OCI-LY3 (cell line): ENCODE results near the gene ABI2.
"Not testable (repeated sequence)": the region's sequence is repeated elsewhere in the genome, so short reads cannot be mapped to it uniquely, and the experiment has no call there.

Experiments
- H2AFZ ChIP-seq: fragments of 200-600, 300-600 bp; shearing (Covaris generic); 2 replicates; pipeline ENCODE4 v1.6.0; 2014; ENCODE audit warnings: antibody characterized with exemption, low read depth, low read length
- H3K27ac ChIP-seq: fragments of 200-600, 300-600 bp; sonication (generic); 2 replicates; pipeline ENCODE4 v1.5.1; 2014; ENCODE audit warnings: mild to moderate bottlenecking, low read length, moderate library complexity, mixed read lengths
- H3K27me3 ChIP-seq: fragments of 200-600, 300-600 bp; sonication (generic); 2 replicates; pipeline ENCODE4 v1.6.1; 2014; ENCODE audit warnings: low read depth, low read length, mixed read lengths
- H3K36me3 ChIP-seq: fragments of 200-600, 300-600 bp; sonication (generic); replicated peaks from 2 replicates; pipeline ENCODE3; 2014; ENCODE audit warnings: low read depth, low read length, mixed read lengths
- H3K4me1 ChIP-seq: fragments of 300-600, 200-600 bp; sonication (generic); 2 replicates; pipeline ENCODE4 v1.6.1; 2014; ENCODE audit warnings: low read length, mixed read lengths
- H3K4me2 ChIP-seq: fragments of 200-600, 300-600 bp; sonication (generic); 2 replicates; pipeline ENCODE4 v1.6.1; 2014; ENCODE audit warnings: low read length, mixed read lengths
- H3K4me3 ChIP-seq: fragments of 300-600, 200-600 bp; sonication (generic); 2 replicates; pipeline ENCODE4 v1.5.1; 2014; ENCODE audit warnings: antibody characterized with exemption, mild to moderate bottlenecking, low read length, moderate library complexity
- H3K79me2 ChIP-seq: fragments of 300-600, 200-600 bp; shearing (Covaris generic); 2 replicates; pipeline ENCODE4 v1.6.1; 2014; ENCODE audit warnings: mild to moderate bottlenecking, low read length, mixed read lengths
- H3K9ac ChIP-seq: fragments of 300-600, 200-600 bp; shearing (Covaris generic); 2 replicates; pipeline ENCODE4 v1.6.0; 2014; ENCODE audit warnings: mild to moderate bottlenecking, low read length, moderate library complexity
- H3K9me3 ChIP-seq: fragments of 200-600, 300-600 bp; shearing (Covaris generic); 2 replicates; pipeline ENCODE4 v1.6.1; 2014; ENCODE audit warnings: low read length, mixed read lengths; ENCODE audit not compliant: insufficient read depth
- H4K20me1 ChIP-seq: fragments of 200-600, 300-600 bp; sonication (generic); 2 replicates; pipeline ENCODE4 v1.6.1; 2016; ENCODE audit warnings: low read length, mixed read lengths; ENCODE audit not compliant: insufficient read depth
- EZH2phosphoT487 ChIP-seq: fragments of 200-600 bp; shearing (Covaris generic); IDR thresholded peaks from 2 replicates; pipeline ENCODE4 v1.6.1; 2018; ENCODE audit warnings: antibody characterized with exemption, mixed run types, low read depth
- TF ChIP-seq, protein P1 (sequence below): fragments of 200-600, 300-600 bp; sonication (generic); IDR thresholded peaks from 2 replicates; pipeline ENCODE4 v1.5.1; 2014; ENCODE audit warnings: antibody characterized with exemption, low read length, low read depth

ABI2 gene

DNA sequence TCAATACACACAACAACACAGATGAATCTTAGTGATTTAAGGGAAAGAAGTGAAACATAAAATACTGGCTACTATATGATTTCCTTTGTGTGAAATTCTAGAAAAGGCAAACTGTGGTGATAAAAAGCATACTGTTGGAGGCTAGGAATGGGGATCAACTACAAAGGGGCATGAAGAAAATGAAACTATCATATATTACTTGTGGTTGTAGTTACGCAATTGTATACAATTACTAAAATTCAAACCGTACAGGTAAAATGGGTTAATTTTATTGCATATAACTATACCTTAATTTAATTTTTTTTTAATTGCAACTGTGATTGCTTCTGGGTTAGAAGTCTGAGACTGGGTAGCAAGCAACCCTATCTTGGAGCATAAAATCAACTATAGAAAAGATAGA lies 41.7 kb upstream of the ABI2 start:
- Histone ChIP-seq H3K4me1 (no peaks in the 10 kb centered on the region), H3K36me3 (peaks cover 7% of the 10 kb centered on the region), H4K20me1 (no peaks in the 10 kb centered on the region), H3K9ac (no peak overlapping the region), H2AFZ (no peak overlapping the region), H3K4me2 (no peak overlapping the region), H3K4me3 (no peak overlapping the region), H3K79me2 (no peaks in the 10 kb centered on the region), H3K27me3 (no peaks in the 10 kb centered on the region), H3K27ac (no peak overlapping the region), H3K9me3 (no peaks in the 10 kb centered on the region)
- TF ChIP-seq, protein P1, sequence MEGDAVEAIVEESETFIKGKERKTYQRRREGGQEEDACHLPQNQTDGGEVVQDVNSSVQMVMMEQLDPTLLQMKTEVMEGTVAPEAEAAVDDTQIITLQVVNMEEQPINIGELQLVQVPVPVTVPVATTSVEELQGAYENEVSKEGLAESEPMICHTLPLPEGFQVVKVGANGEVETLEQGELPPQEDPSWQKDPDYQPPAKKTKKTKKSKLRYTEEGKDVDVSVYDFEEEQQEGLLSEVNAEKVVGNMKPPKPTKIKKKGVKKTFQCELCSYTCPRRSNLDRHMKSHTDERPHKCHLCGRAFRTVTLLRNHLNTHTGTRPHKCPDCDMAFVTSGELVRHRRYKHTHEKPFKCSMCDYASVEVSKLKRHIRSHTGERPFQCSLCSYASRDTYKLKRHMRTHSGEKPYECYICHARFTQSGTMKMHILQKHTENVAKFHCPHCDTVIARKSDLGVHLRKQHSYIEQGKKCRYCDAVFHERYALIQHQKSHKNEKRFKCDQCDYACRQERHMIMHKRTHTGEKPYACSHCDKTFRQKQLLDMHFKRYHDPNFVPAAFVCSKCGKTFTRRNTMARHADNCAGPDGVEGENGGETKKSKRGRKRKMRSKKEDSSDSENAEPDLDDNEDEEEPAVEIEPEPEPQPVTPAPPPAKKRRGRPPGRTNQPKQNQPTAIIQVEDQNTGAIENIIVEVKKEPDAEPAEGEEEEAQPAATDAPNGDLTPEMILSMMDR, result no peak
- no peak for TF ChIP-seq EZH2phosphoT487

DNA sequence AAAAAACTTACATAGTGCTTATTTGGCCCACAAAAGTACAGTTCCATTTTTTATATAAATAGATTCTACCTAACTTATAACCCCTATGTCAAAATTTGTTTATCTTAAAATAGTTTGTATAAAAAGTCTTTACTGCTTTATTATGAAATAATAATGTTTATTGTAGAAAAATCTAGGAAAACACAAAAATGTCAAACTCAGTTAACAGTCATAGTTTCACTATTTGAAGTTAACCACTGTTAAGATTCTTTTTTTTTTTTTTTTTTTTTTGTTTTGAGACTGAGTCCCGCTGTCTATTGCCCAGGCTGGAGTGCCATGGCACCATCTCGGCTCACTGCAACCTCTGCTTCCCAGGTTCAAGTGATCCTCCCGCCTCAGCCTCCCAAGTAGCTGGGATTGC lies 26.5 kb upstream of the ABI2 start:
- Histone ChIP-seq H3K27ac (no peak overlapping the region), H2AFZ (no peak overlapping the region), H3K4me2 (no peak overlapping the region), H3K79me2 (no peaks in the 10 kb centered on the region), H3K9me3 (no peaks in the 10 kb centered on the region), H3K4me1 (no peaks in the 10 kb centered on the region), H3K9ac (no peak overlapping the region), H3K36me3 (no peaks in the 10 kb centered on the region), H3K27me3 (no peaks in the 10 kb centered on the region), H3K4me3 (no peak overlapping the region), H4K20me1 (no peaks in the 10 kb centered on the region)
- no peak for TF ChIP-seq EZH2phosphoT487
- TF ChIP-seq, protein P1, result no peak

DNA sequence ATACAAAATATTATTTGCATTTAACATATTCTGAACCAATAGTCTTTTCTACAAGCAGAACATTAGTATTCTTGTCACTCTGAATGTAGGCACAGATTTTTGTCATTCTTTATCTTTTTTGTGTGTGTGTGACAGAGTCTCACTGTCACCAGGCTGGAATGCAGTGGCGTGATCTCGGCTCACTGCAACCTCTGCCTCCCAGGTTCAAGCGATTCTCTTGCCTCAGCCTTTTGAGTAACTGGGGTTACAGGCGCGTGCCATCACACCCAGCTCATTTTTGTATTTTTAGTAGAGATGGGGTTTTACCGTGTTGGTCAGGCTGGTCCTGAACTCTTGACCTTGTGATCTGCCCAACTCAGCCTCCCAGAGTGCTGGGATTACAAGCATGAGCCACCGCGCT lies 25.6 kb upstream of the ABI2 start:
- not testable (repeated sequence) for H3K4me3 ChIP-seq, H2AFZ ChIP-seq, H3K27ac ChIP-seq, H3K9me3 ChIP-seq, H3K79me2 ChIP-seq, H3K9ac ChIP-seq, H4K20me1 ChIP-seq, H3K36me3 ChIP-seq, H3K4me2 ChIP-seq, H3K27me3 ChIP-seq, H3K4me1 ChIP-seq

DNA sequence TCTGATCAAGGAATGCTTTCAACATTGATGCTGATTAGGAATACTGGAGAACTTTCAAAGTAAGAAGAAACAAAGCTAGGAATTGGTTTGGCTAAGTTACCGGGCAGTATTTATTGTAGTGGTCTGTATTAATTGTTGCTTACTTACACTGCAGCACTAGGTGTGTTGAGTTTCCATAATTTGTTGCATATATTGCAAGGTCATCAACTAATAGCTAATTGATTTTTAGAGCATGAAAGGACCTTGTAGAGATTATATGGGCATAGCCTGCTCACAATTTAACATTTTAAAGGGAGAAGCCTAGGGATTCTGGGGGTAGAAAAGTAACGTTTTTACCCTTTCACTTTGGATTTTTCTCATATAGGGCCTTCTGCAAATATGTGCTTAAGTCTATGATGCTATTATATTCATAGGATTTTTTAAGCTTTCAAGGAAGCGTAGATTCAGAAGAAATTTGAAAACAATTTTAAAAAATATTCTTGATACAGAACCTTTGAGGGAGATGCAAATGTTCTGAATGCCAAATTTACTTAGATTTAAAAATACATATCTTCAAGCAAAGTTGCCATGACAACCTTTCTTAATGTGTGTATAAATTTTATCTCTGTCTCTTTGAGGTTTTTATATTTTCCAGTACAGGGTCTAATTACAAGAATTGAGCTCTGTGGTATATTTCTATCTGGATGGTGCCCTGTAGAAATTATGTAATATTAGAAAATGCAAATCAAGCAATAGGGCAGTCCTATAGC lies 17.3 kb upstream of the ABI2 start:
- H3K4me1 ChIP-seq, result no peaks in the 10 kb centered on the region
- H3K9me3 ChIP-seq, result no peaks in the 10 kb centered on the region
- H4K20me1 ChIP-seq, result no peaks in the 10 kb centered on the region
- no peak overlapping the region for H3K4me2 ChIP-seq
- no peaks in the 10 kb centered on the region for H3K27me3 ChIP-seq
- no peaks in the 10 kb centered on the region for H3K36me3 ChIP-seq
- no peaks in the 10 kb centered on the region for H3K79me2 ChIP-seq
- H3K27ac ChIP-seq, result no peak overlapping the region
- no peak overlapping the region for H3K9ac ChIP-seq
- no peak overlapping the region for H2AFZ ChIP-seq
- TF ChIP-seq, protein P1, result no peak
- no peak for TF ChIP-seq EZH2phosphoT487
- H3K4me3 ChIP-seq, result no peak overlapping the region
